OCI-LY1 (cell line): ENCODE results near the gene LRRC61.
"Not testable (repeated sequence)": the region's sequence is repeated elsewhere in the genome, so short reads cannot be mapped to it uniquely, and the experiment has no call there.

Experiments used
- H2AFZ ChIP-seq: fragments of 200-600 bp; sonication (generic), shearing (Covaris generic); 2 replicates; pipeline ENCODE4 v1.6.0; 2014; ENCODE audit warnings: antibody characterized with exemption, mild to moderate bottlenecking, low read length
- H3F3A ChIP-seq: fragments of 200-600 bp; sonication (generic), shearing (Covaris generic); 2 replicates; pipeline ENCODE4 v1.6.0; 2014; ENCODE audit warnings: mild to moderate bottlenecking, antibody characterized with exemption, low read length, moderate library complexity; ENCODE audit not compliant: insufficient read depth
- H3K27ac ChIP-seq: fragments of 200-600 bp; sonication (generic); 2 replicates; pipeline ENCODE4 v1.5.1; 2014; ENCODE audit warnings: low read length, mixed run types, mild to moderate bottlenecking, low read depth; ENCODE audit not compliant: poor library complexity, severe bottlenecking
- H3K27me3 ChIP-seq: fragments of 200-600 bp; sonication (generic); 2 replicates; pipeline ENCODE4 v1.6.0; 2014; ENCODE audit warnings: antibody characterized with exemption, mild to moderate bottlenecking, low read length, moderate library complexity; ENCODE audit not compliant: insufficient read depth
- H3K36me3 ChIP-seq: fragments of 200-600 bp; sonication (generic); 2 replicates; pipeline ENCODE4 v1.6.1; 2014; ENCODE audit warnings: mild to moderate bottlenecking, antibody characterized with exemption, low read length, moderate library complexity, mixed read lengths; ENCODE audit not compliant: insufficient read depth
- H3K4me1 ChIP-seq: fragments of 200-600 bp; sonication (generic); 2 replicates; pipeline ENCODE4 v1.5.1; 2014; ENCODE audit warnings: mild to moderate bottlenecking, low read length, moderate library complexity; ENCODE audit not compliant: insufficient read depth, severe bottlenecking
- H3K4me2 ChIP-seq: fragments of 200-600 bp; sonication (generic), shearing (Covaris generic); 2 replicates; pipeline ENCODE4 v1.6.1; 2014; ENCODE audit warnings: low read length
- H3K4me3 ChIP-seq: fragments of 200-600 bp; sonication (generic); 2 replicates; pipeline ENCODE4 v1.5.1; 2014; ENCODE audit warnings: low read length, low read depth, mild to moderate bottlenecking, mixed read lengths; ENCODE audit not compliant: poor library complexity, severe bottlenecking
- H3K79me2 ChIP-seq: fragments of 200-600 bp; shearing (Covaris generic); 2 replicates; pipeline ENCODE4 v1.6.1; 2016; ENCODE audit warnings: mixed run types, low read length, mixed read lengths; ENCODE audit not compliant: insufficient read depth
- H3K9ac ChIP-seq: fragments of 200-600 bp; sonication (generic), shearing (Covaris generic); 2 replicates; pipeline ENCODE4 v1.6.1; 2014; ENCODE audit warnings: mild to moderate bottlenecking, low read length, mixed read lengths
- H3K9me2 ChIP-seq: fragments of 200-600 bp; sonication (generic), shearing (Covaris generic); 2 replicates; pipeline ENCODE4 v1.6.1; 2014; ENCODE audit warnings: low read depth, mild to moderate bottlenecking, low read length, mixed read lengths
- H3K9me3 ChIP-seq: fragments of 200-600 bp; shearing (Covaris generic); 2 replicates; pipeline ENCODE4 v1.6.1; 2014; ENCODE audit warnings: low read length, mixed read lengths
- H4K20me1 ChIP-seq: fragments of 200-600 bp; sonication (generic), shearing (Covaris generic); 2 replicates; pipeline ENCODE4 v1.6.0; 2016; ENCODE audit warnings: mild to moderate bottlenecking, low read length; ENCODE audit not compliant: insufficient read depth
- EZH2 ChIP-seq: fragments of 200-600 bp; sonication (generic), shearing (Covaris generic); IDR thresholded peaks from 2 replicates; pipeline ENCODE4 v1.8.0; 2017; ENCODE audit warnings: borderline replicate concordance, mixed run types, mild to moderate bottlenecking, antibody characterized with exemption, low read length, moderate library complexity, mixed read lengths
- TF ChIP-seq, protein P1 (sequence below): fragments of 200-600 bp; sonication (generic), shearing (Covaris generic); IDR thresholded peaks from 2 replicates; pipeline ENCODE4 v1.5.1; 2017; ENCODE audit warnings: mild to moderate bottlenecking, antibody characterized with exemption, low read length, moderate library complexity, mixed read lengths

Gene LRRC61

DNA sequence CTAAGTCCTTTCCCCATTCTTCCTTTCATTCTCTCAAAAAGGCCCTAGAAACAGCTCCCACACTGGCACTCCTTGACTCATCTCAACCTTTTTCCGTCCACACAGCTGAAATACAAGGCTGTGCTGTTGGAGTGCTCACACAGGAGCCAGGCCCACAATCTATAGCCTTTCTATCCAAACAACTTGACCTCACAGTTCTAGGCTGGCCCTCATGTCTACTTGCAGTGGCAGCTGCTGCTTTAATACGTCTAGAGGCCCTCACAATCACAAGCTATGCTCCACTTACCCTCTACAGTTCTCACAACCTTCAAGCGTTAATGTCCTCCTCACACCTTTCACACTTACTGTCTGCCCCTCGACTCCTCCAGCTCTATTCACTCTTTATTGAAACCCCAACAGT, 12.0 kb upstream of the LRRC61 start:
- Histone ChIP-seq H3K9me3 (0 out of 2 replicates have a peak, but pooled peaks cover 5% of the 10 kb centered on the region), H3K9ac (no peak overlapping the region), H3K4me2 (no peak overlapping the region), H3K4me3 (no peak overlapping the region), H3K27ac (no peak overlapping the region), H3K4me1 (no peaks in the 10 kb centered on the region), H3K27me3 (peaks cover 9% of the 10 kb centered on the region; the same call in 1 of the 2 replicates), H3K36me3 (no peaks in the 10 kb centered on the region), H2AFZ (no peak overlapping the region), H4K20me1 (no peaks in the 10 kb centered on the region), H3K9me2 (no peaks in the 10 kb centered on the region), H3F3A (no peaks in the 10 kb centered on the region), H3K79me2 (no peaks in the 10 kb centered on the region)
- TF ChIP-seq, protein P1, sequence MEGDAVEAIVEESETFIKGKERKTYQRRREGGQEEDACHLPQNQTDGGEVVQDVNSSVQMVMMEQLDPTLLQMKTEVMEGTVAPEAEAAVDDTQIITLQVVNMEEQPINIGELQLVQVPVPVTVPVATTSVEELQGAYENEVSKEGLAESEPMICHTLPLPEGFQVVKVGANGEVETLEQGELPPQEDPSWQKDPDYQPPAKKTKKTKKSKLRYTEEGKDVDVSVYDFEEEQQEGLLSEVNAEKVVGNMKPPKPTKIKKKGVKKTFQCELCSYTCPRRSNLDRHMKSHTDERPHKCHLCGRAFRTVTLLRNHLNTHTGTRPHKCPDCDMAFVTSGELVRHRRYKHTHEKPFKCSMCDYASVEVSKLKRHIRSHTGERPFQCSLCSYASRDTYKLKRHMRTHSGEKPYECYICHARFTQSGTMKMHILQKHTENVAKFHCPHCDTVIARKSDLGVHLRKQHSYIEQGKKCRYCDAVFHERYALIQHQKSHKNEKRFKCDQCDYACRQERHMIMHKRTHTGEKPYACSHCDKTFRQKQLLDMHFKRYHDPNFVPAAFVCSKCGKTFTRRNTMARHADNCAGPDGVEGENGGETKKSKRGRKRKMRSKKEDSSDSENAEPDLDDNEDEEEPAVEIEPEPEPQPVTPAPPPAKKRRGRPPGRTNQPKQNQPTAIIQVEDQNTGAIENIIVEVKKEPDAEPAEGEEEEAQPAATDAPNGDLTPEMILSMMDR: no peak
- no peak for TF ChIP-seq EZH2

DNA sequence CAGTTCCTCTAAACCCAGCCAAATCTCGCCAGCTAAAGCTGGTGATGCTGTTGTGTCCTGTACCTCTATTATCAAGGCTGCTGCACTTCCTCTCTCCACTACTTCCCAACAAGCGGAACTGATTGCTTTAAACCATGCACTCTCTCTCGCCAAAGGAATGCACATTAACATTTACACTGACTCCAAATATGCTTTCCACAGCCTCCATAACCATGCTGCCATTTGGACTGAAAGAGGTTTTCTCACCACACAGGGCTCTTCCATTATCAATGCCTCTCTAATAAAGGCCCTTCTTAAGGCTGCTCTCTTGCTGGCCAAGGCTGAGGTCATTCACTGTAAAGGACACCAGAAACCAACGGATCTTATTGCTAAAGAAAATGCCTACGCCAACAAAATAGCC, 11.4 kb upstream of the LRRC61 start:
- Histone ChIP-seq H3K4me1 (no peaks in the 10 kb centered on the region), H3K27me3 (peaks cover 9% of the 10 kb centered on the region; the same call in 1 of the 2 replicates), H2AFZ (no peak overlapping the region), H3K9me2 (no peaks in the 10 kb centered on the region), H3K9ac (no peak overlapping the region), H3K79me2 (no peaks in the 10 kb centered on the region), H3F3A (no peaks in the 10 kb centered on the region), H3K27ac (no peak overlapping the region), H4K20me1 (no peaks in the 10 kb centered on the region), H3K4me3 (no peak overlapping the region), H3K36me3 (no peaks in the 10 kb centered on the region), H3K9me3 (0 out of 2 replicates have a peak, but pooled peaks cover 3% of the 10 kb centered on the region), H3K4me2 (no peak overlapping the region)
- TF ChIP-seq EZH2: no peak
- TF ChIP-seq, protein P1: no peak

DNA sequence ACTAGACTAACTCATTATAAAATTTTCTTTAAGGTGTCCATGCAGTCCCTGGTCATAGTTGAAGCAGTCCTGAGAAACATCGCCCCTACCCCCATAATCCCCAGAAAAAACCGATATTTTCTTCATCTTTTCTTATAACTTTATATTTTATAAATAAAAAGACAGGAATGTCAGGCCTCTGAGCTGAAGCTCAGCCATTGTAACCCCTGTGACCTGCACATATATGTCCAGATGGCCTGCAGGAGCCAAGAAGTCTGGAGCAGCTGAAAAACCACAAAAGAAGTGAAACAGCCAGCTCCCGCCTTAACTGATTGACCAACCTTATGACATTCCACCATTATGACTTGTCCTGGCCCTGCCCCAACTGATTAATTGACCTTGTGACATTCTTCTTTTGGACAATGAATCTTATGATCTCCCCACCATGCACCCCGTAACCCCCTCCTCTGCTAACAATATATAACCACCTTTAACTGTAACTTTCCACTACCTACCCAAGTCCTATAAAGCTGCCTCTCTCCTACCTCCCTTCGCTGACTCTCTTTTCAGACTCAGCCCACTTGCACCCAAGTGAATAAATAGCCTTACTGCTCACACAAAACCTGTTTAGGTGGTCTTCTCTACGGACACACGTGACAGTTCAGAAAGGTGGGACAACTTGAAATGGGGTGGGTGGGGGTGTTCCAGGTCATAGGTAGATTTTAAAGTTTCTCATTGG, 10.3 kb upstream of the LRRC61 start:
- not testable (repeated sequence) for H4K20me1 ChIP-seq, H3K9ac ChIP-seq, H3F3A ChIP-seq, H3K27ac ChIP-seq, H3K36me3 ChIP-seq, H2AFZ ChIP-seq, H3K27me3 ChIP-seq, H3K9me3 ChIP-seq, H3K4me3 ChIP-seq, H3K4me2 ChIP-seq, H3K4me1 ChIP-seq, H3K79me2 ChIP-seq, H3K9me2 ChIP-seq

DNA sequence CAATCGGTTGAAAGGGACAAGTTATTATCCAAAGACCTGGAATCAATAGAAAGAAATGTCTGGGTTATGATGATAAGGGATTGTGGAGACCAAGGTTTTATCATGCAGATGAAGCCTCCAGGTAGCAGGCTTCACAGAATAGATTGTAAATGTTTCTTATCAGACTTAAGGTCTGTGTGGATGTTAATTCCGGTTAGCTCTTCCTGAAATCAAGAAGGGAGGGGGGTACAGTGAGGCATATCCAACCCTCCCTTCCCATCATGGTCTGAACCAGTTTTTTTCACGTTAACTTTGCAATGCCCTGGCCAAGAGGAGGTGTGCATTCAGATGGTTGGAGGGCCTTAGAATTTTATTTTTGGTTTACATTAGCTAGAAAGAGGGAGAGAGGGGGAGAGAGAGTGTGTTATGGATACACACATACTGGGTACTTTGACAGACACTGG, 9.8 kb upstream of the LRRC61 start:
- H3K9me2 ChIP-seq: no peaks in the 10 kb centered on the region
- H3K36me3 ChIP-seq: no peaks in the 10 kb centered on the region
- no peaks in the 10 kb centered on the region for H3F3A ChIP-seq
- no peaks in the 10 kb centered on the region for H3K9me3 ChIP-seq
- H3K4me2 ChIP-seq: no peak overlapping the region
- TF ChIP-seq, protein P1: no peak
- TF ChIP-seq EZH2: no peak
- H3K9ac ChIP-seq: no peak overlapping the region
- no peaks in the 10 kb centered on the region for H4K20me1 ChIP-seq
- H3K79me2 ChIP-seq: no peaks in the 10 kb centered on the region
- H3K27me3 ChIP-seq: peaks cover 2% of the 10 kb centered on the region; the same call in 1 of the 2 replicates
- H2AFZ ChIP-seq: no peak overlapping the region
- no peak overlapping the region for H3K4me3 ChIP-seq
- H3K27ac ChIP-seq: no peak overlapping the region
- H3K4me1 ChIP-seq: no peaks in the 10 kb centered on the region
